Loucy (cell line): ENCODE measurements around the gene TXNRD1.

Source experiments
- H2AFZ ChIP-seq: fragments of 200-600 bp; sonication (generic); 2 replicates; pipeline ENCODE4 v1.6.0; 2016; ENCODE audit warnings: antibody characterized with exemption, mild to moderate bottlenecking, low read length, moderate library complexity
- H3F3A ChIP-seq: fragments of 200-600 bp; 2 replicates; pipeline ENCODE4 v1.6.0; 2016; ENCODE audit warnings: antibody characterized with exemption, low read depth, mild to moderate bottlenecking
- H3K27me3 ChIP-seq: fragments of 200-600 bp; sonication (generic); 2 replicates; pipeline ENCODE4 v1.6.1; 2014; ENCODE audit warnings: low read length, mild to moderate bottlenecking; ENCODE audit not compliant: insufficient read depth, poor library complexity, severe bottlenecking
- H3K36me3 ChIP-seq: fragments of 200-600 bp; sonication (generic); 2 replicates; pipeline ENCODE4 v1.6.1; 2016; ENCODE audit warnings: low read length; ENCODE audit not compliant: insufficient read depth
- H3K4me1 ChIP-seq: fragments of 200-600 bp; sonication (generic); 2 replicates; pipeline ENCODE4 v1.5.1; 2014; ENCODE audit warnings: low read length, mild to moderate bottlenecking; ENCODE audit not compliant: insufficient read depth, poor library complexity, severe bottlenecking
- H3K4me2 ChIP-seq: fragments of 200-600 bp; sonication (generic); 2 replicates; pipeline ENCODE4 v1.6.0; 2014; ENCODE audit warnings: antibody characterized with exemption, low read length, low read depth, mild to moderate bottlenecking; ENCODE audit not compliant: poor library complexity, severe bottlenecking
- H3K4me3 ChIP-seq: fragments of 200-600 bp; sonication (generic); 2 replicates; pipeline ENCODE4 v1.5.1; 2014; ENCODE audit warnings: low read length, mild to moderate bottlenecking, mixed read lengths; ENCODE audit not compliant: poor library complexity, severe bottlenecking
- H3K79me2 ChIP-seq: fragments of 200-600 bp; sonication (generic); 2 replicates; pipeline ENCODE4 v1.6.1; 2014; ENCODE audit warnings: low read length; ENCODE audit not compliant: insufficient read depth
- H3K9ac ChIP-seq: fragments of 200-600 bp; sonication (generic); 2 replicates; pipeline ENCODE4 v1.6.0; 2014; ENCODE audit warnings: mild to moderate bottlenecking, low read depth, low read length, moderate library complexity; ENCODE audit not compliant: poor library complexity, severe bottlenecking
- H3K9me2 ChIP-seq: fragments of 200-600 bp; sonication (generic); replicated peaks from 2 replicates; pipeline ENCODE4 v1.6.1; 2016; ENCODE audit warnings: low read depth, low read length, mixed read lengths
- H3K9me3 ChIP-seq: fragments of 200-600 bp; sonication (generic); 2 replicates; pipeline ENCODE4 v1.6.1; 2014; ENCODE audit warnings: mild to moderate bottlenecking, antibody characterized with exemption, low read length, low read depth; ENCODE audit not compliant: insufficient read depth
- H4K20me1 ChIP-seq: fragments of 200-600 bp; sonication (generic); 2 replicates; pipeline ENCODE4 v1.6.0; 2014; ENCODE audit warnings: antibody characterized with exemption, low read length, mild to moderate bottlenecking; ENCODE audit not compliant: insufficient read depth, poor library complexity, severe bottlenecking
- CTCF ChIP-seq: fragments of 200-600 bp; sonication (generic); conservative IDR thresholded peaks from 2 replicates; pipeline ENCODE4 v1.5.1; 2014; ENCODE audit warnings: mild to moderate bottlenecking, antibody characterized with exemption, low read length
- EZH2phosphoT487 ChIP-seq: fragments of 200-600 bp; IDR thresholded peaks from 2 replicates; pipeline ENCODE4 v1.6.1; 2018; ENCODE audit warnings: antibody characterized with exemption, mild to moderate bottlenecking, moderate library complexity, borderline replicate concordance

TXNRD1 gene

DNA sequence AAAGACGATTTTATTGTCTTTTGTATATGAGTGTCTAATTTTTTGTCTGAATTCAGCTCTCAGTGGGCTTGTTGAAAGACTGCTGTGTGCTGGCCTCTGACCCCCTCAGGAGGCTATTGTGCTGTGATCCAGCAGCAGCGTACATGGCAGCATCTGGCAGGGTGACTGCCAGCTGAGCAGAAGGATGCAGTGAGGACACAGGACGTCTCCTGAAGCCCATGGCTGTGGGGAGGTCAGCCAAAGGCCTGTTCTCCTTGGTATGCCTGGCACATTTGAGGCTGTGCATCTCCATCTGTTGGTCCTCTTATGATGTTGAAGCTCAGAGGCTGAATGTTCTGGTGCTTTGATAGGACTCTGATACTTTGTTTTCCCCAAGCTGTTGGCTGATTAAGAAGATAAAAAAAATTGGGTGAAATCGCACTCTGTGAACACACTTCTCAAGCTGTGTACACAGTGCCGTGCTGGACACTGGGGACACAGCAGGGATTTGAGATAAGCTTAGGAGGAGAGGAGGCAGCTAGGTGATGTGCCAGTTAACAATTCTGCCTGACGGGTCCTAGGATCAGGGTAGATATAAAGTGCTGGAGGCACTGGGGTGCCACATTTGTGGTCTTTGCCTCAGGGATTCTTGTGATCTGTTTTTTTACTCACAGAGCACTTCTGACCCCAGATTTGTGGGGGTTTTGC is 125.5 kb downstream of the TXNRD1 start:
- Histone ChIP-seq H3K9me2 (no peaks in the 10 kb centered on the region), H3K36me3 (peaks cover 82% of the 10 kb centered on the region), H3K4me2 (no peak overlapping the region), H3F3A (no peaks in the 10 kb centered on the region; the same call in 1 of the 2 replicates), H3K27me3 (no peaks in the 10 kb centered on the region), H3K4me1 (no peaks in the 10 kb centered on the region), H2AFZ (no peak overlapping the region), H3K79me2 (no peaks in the 10 kb centered on the region), H3K9ac (no peak overlapping the region), H4K20me1 (peaks cover 4% of the 10 kb centered on the region), H3K9me3 (no peaks in the 10 kb centered on the region), H3K4me3 (no peak overlapping the region)
- no peak for TF ChIP-seq EZH2phosphoT487

DNA sequence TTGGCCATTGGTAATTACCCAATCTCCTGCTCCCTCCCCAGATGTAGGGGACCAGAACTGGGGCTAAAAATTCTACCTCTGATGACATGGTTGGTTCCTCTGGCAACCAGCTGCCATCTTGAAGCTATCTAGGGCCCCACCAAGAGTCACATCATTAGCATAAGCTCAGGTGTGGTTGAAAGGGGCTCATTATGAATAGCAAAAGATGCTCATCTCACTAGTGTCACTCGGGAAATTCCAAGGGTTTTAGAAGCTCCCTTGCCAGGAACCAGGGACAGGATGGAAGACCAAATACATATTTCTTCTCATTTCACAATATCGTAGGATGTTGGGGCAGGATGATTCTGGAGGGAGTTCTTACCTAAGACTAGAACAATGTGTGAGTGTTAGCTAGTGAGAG is 126.6 kb downstream of the TXNRD1 start:
- Histone ChIP-seq H3K9me3 (no peaks in the 10 kb centered on the region), H3K9ac (no peak overlapping the region), H3K9me2 (no peaks in the 10 kb centered on the region), H4K20me1 (peaks cover 4% of the 10 kb centered on the region), H3K79me2 (no peaks in the 10 kb centered on the region), H3K36me3 (peaks cover 81% of the 10 kb centered on the region), H3K27me3 (no peaks in the 10 kb centered on the region), H3K4me3 (no peak overlapping the region), H3F3A (no peaks in the 10 kb centered on the region; the same call in 1 of the 2 replicates), H3K4me1 (no peaks in the 10 kb centered on the region), H3K4me2 (no peak overlapping the region), H2AFZ (no peak overlapping the region)
- TF ChIP-seq EZH2phosphoT487 (no peak), CTCF (no peak)

DNA sequence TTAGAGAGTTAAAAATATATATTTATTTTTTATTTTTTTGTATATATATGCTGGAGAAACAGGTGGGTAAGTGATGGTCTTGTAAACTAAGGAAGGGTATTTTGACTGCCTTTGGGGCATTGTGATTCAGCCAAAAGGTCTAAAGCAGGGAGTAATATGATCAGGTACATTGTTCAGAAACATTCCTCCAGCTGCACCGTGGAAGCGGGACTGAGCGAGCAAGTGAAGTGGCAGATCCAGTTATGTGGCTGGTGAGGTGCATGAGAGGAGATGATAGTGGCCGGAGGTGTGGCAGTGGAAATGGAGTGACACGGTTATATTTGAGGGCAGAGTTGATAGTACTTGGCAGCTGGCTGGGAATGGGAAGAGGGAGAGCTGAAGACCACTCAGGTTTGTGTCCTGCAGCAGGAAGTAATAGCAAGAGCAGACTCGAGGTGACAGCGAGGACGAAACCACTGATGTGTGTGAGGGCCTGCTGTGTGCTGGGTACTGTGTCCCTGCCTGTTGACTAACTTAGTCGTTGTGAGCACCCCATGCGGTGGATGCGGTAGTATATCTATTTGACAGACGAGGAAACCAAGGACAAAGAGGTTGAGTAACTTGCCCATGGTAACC is 127.2 kb downstream of the TXNRD1 start:
- Histone ChIP-seq H4K20me1 (peaks cover 4% of the 10 kb centered on the region), H3K36me3 (peaks cover 83% of the 10 kb centered on the region), H3K4me3 (no peak overlapping the region), H2AFZ (no peak overlapping the region), H3K9ac (no peak overlapping the region), H3K27me3 (no peaks in the 10 kb centered on the region), H3F3A (no peaks in the 10 kb centered on the region; the same call in 1 of the 2 replicates), H3K9me3 (no peaks in the 10 kb centered on the region), H3K4me1 (no peaks in the 10 kb centered on the region), H3K4me2 (no peak overlapping the region), H3K79me2 (no peaks in the 10 kb centered on the region), H3K9me2 (no peaks in the 10 kb centered on the region)
- no peak for TF ChIP-seq EZH2phosphoT487

GRCh38 chr12:104344682-104345081 is 129.1 kb downstream of the TXNRD1 start:
- Histone ChIP-seq H3K4me3 (no peak overlapping the region), H3K4me1 (no peaks in the 10 kb centered on the region), H3K9me3 (no peaks in the 10 kb centered on the region), H3K9ac (no peak overlapping the region), H3K79me2 (no peaks in the 10 kb centered on the region), H3K36me3 (peaks cover 88% of the 10 kb centered on the region), H4K20me1 (peaks cover 4% of the 10 kb centered on the region), H3K9me2 (no peaks in the 10 kb centered on the region), H3F3A (no peaks in the 10 kb centered on the region; the same call in 1 of the 2 replicates), H3K27me3 (no peaks in the 10 kb centered on the region), H2AFZ (no peak overlapping the region), H3K4me2 (no peak overlapping the region)
- no peak for TF ChIP-seq EZH2phosphoT487
- no peak for TF ChIP-seq CTCF
